ENCODE measurements around the gene PHPT1. TPM values are rescaled to one million over a fixed set of nuclear protein-coding genes. Genes with fewer than 3 reads are reported as not detected.

The PHPT1 gene
- total and polyA plus RNA-seq, 8 donors = 66.1 to 151 (median 100) TPM

DNA sequence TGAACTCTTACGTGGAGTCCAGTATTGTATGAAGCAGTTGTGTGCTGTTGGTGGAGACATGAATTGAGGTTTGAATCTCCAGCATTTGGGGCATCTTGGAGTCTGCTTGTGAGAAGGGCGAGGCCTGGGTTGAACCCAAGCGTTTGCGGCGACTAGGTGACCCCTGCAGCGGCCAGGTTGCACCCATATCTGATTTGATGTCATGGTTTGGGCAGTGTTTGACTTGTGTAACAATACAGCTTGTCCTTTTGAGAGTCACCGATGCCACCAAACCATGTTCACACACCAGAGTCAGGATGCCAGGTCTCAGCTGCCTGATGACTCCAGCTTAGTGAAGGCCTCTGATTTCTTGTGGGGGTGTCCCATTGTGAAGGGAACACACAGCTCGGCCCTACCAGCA lies 39.2 kb downstream of the PHPT1 start:
- Histone ChIP-seq H3K9me3 (no peaks in the 10 kb centered on the region), H3K27me3 (no peaks in the 10 kb centered on the region), H3K4me1 (peaks cover 7 to 26% of the 10 kb centered on the region in 2 donors), H3K4me3 (no peak overlapping the region), H3K36me3 (peaks cover 0 to 15% of the 10 kb centered on the region in 2 donors), H3K27ac (no peak overlapping the region)
- DNase-seq = no peak
- intact Hi-C loops (cut with DNase I) = no loop called here
- ATAC-seq = no peak
- TF ChIP-seq, protein P1, sequence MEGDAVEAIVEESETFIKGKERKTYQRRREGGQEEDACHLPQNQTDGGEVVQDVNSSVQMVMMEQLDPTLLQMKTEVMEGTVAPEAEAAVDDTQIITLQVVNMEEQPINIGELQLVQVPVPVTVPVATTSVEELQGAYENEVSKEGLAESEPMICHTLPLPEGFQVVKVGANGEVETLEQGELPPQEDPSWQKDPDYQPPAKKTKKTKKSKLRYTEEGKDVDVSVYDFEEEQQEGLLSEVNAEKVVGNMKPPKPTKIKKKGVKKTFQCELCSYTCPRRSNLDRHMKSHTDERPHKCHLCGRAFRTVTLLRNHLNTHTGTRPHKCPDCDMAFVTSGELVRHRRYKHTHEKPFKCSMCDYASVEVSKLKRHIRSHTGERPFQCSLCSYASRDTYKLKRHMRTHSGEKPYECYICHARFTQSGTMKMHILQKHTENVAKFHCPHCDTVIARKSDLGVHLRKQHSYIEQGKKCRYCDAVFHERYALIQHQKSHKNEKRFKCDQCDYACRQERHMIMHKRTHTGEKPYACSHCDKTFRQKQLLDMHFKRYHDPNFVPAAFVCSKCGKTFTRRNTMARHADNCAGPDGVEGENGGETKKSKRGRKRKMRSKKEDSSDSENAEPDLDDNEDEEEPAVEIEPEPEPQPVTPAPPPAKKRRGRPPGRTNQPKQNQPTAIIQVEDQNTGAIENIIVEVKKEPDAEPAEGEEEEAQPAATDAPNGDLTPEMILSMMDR (IDR thresholded peaks at IDR 0.05) = no peak

- H3K27me3 ChIP-seq = no peaks in the 10 kb centered on the region
- no peak overlapping the region for H3K27ac ChIP-seq
- intact Hi-C loops (cut with DNase I) = no loop called here
- TF ChIP-seq, protein P1 (IDR thresholded peaks at IDR 0.05) = no peak
- ATAC-seq (no peak), DNase-seq (no peak)
- H3K4me3 ChIP-seq = no peak overlapping the region
- H3K4me1 ChIP-seq = peaks cover 7 to 26% of the 10 kb centered on the region in 2 donors
- peaks cover 0 to 22% of the 10 kb centered on the region in 2 donors for H3K36me3 ChIP-seq
- no peaks in the 10 kb centered on the region for H3K9me3 ChIP-seq
These were observed 40.6 kb downstream of the PHPT1 start for GRCh38 chr9:136889858-136890257.

DNA sequence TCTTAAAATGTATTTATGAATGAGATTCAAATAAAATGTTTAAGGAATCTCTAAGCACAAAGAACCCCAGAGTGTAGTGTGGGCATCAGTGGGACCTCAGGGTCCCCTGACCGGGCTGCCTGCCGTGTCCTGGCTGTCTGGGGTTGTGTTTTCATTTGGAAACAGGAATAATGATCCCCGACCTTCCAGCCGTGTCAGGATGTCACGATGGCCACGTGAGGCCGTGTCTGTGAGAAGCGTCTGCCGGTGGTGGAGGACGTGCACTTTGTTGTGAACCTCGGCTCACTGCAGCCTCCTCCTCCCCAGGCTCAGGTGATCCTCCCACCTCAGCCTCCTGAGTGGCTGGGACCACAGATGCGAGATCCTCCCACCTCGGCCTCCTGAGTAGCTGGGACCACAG lies 41.5 kb downstream of the PHPT1 start:
- H3K36me3 ChIP-seq = peaks cover 0 to 30% of the 10 kb centered on the region in 2 donors
- peaks cover 7 to 19% of the 10 kb centered on the region in 2 donors for H3K4me1 ChIP-seq
- no peak overlapping the region for H3K27ac ChIP-seq
- no peaks in the 10 kb centered on the region for H3K9me3 ChIP-seq
- no peak for ATAC-seq
- no peak overlapping the region for H3K4me3 ChIP-seq
- TF ChIP-seq, protein P1 (IDR thresholded peaks at IDR 0.05) = no peak
- no peaks in the 10 kb centered on the region for H3K27me3 ChIP-seq
- DNase-seq = no peak
- intact Hi-C loops (cut with DNase I) = no loop called here

- intact Hi-C loops (cut with DNase I) = no loop called here
These were observed 46.8 kb downstream of the PHPT1 start for GRCh38 chr9:136896027-136896426.

DNA sequence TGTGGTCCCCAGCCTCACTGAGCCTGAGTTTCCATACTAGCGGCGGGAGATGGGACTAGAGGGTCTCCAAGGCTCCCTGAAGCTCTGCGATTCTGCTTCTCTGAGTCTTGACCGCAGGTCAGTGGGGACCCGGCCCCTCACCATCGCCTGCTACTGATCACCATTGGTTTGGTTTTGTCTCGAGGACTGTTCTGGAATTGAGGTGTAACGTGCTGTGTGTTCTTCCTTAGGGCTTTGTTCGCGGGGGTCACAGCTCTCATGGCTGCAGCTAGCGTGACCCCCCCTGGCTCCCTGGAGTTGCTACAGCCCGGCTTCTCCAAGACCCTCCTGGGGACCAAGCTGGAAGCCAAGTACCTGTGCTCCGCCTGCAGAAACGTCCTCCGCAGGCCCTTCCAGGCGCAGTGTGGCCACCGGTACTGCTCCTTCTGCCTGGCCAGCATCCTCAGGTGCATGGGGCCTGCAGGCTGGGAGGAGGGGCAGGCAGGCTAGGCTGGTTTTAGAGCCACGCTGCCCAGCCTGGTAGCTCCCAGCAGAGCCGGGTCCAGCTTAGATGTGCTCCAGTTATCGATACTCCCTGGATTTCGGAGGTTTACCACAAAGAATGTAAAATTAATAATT lies 49.4 kb downstream of the PHPT1 start:
- no peak for ATAC-seq
- no peaks in the 10 kb centered on the region for H3K9me3 ChIP-seq
- H3K36me3 ChIP-seq = peaks cover 0 to 51% of the 10 kb centered on the region in 2 donors
- intact Hi-C loops (cut with DNase I) = no loop called here
- TF ChIP-seq, protein P1 (IDR thresholded peaks at IDR 0.05) = no peak
- peak overlapping the region in 1 of 2 donors; percentile 1 for H3K27ac ChIP-seq
- peaks cover 30 to 40% of the 10 kb centered on the region in 2 donors for H3K4me1 ChIP-seq
- no peak overlapping the region for H3K4me3 ChIP-seq
- DNase-seq = no peak
- H3K27me3 ChIP-seq = no peaks in the 10 kb centered on the region

More at GRCh38 chr9:136896027-136896426, 46.8 kb downstream of the PHPT1 start:
- DNase-seq (no peak), ATAC-seq (no peak)
- no peak overlapping the region for H3K27ac ChIP-seq
- H3K4me1 ChIP-seq = peaks cover 8 to 15% of the 10 kb centered on the region in 2 donors
- H3K27me3 ChIP-seq = no peaks in the 10 kb centered on the region
- peaks cover 0 to 50% of the 10 kb centered on the region in 2 donors for H3K36me3 ChIP-seq
- H3K9me3 ChIP-seq = no peaks in the 10 kb centered on the region
- TF ChIP-seq, protein P1 (IDR thresholded peaks at IDR 0.05) = no peak
- H3K4me3 ChIP-seq = no peak overlapping the region
